Suprapubic skin (tissue), 3 donors: ENCODE measurements around the gene COL19A1.

ENCODE experiments used
- EP300 ChIP-seq: sonication (generic); formaldehyde crosslinking; IDR thresholded peaks from one replicate; pipeline ENCODE4 v1.6.1; 2017; ENCODE audit warnings: antibody characterized with exemption
- POLR2A ChIP-seq, 2 donors: fragments of 450-650 bp; IDR thresholded peaks; one replicate each; pipeline ENCODE4 v1.6.1; 2017; ENCODE audit warnings: antibody characterized with exemption in 2 of 2, mild to moderate bottlenecking in 2 of 2, moderate library complexity in 2 of 2
- TF ChIP-seq, protein P1 (sequence below), 2 donors: fragments of 200-600 bp in 1 of 2; fragments of 450-650 bp in 1 of 2; sonication (generic) in 1 of 2; IDR thresholded peaks; one replicate each; pipeline ENCODE4 v1.5.1; 2016 to 2019; ENCODE audit warnings: antibody characterized with exemption in 2 of 2, mild to moderate bottlenecking in 1 of 2, moderate library complexity in 1 of 2

DNA sequence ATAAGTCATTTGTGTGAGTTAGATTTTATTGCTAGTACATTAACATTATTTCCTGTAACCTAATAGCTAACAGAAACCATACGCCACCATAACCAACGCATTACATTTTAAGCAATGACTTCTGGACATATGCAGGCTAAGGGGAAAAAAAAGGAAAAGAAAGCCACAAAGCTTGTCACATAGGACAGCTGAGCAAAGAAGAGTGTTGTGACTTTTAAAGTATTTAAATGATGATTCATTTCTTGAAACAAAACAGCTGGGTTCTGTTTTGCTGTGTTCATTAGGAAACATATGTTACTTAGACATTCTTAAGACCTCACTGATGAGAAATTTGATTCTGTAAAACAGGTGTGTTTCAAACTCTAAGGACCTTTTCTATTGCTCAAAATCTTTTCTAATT, 265.2 kb downstream of the COL19A1 start:
- TF ChIP-seq, protein P1, sequence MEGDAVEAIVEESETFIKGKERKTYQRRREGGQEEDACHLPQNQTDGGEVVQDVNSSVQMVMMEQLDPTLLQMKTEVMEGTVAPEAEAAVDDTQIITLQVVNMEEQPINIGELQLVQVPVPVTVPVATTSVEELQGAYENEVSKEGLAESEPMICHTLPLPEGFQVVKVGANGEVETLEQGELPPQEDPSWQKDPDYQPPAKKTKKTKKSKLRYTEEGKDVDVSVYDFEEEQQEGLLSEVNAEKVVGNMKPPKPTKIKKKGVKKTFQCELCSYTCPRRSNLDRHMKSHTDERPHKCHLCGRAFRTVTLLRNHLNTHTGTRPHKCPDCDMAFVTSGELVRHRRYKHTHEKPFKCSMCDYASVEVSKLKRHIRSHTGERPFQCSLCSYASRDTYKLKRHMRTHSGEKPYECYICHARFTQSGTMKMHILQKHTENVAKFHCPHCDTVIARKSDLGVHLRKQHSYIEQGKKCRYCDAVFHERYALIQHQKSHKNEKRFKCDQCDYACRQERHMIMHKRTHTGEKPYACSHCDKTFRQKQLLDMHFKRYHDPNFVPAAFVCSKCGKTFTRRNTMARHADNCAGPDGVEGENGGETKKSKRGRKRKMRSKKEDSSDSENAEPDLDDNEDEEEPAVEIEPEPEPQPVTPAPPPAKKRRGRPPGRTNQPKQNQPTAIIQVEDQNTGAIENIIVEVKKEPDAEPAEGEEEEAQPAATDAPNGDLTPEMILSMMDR (IDR thresholded peaks at IDR 0.05), result no peak
- no peak for TF ChIP-seq POLR2A (IDR thresholded peaks at IDR 0.05)
- TF ChIP-seq EP300, result no peak
